Thyroid gland (tissue), 4 donors: Measurements from ENCODE around the gene SOCS3. TPM values are rescaled to one million over a fixed set of nuclear protein-coding genes. Genes with fewer than 3 reads are reported as not detected.
A peak's percentile ranks its signal among the peaks of the same experiment; 100 is the strongest.

Experiments
- DNase-seq, 2 donors: peaks; one replicate each; pipeline ENCODE4 v3.0.0-alpha.2; 2019
- H3K27ac ChIP-seq, 3 donors: fragments of 200-600 bp; sonication (generic); 1 replicate in 2 of 3; 2 replicates in 1 of 3; pipeline ENCODE4 v1.5.1; 2016 to 2019; ENCODE audit warnings: mild to moderate bottlenecking in 1 of 3, moderate library complexity in 1 of 3
- H3K27me3 ChIP-seq: fragments of 200-600 bp; sonication (generic); one replicate; pipeline ENCODE4 v1.5.1; 2019
- H3K36me3 ChIP-seq, 2 donors: fragments of 200-600 bp; sonication (generic); one replicate each; pipeline ENCODE4 v1.5.1; 2016 to 2019
- H3K4me1 ChIP-seq, 2 donors: fragments of 200-600 bp; sonication (generic); one replicate each; pipeline ENCODE4 v1.5.1; 2017 to 2019
- H3K4me3 ChIP-seq, 3 donors: fragments of 200-600 bp; sonication (generic); replicated peaks in 1 of 3; 1 replicate in 2 of 3; 2 replicates in 1 of 3; pipeline ENCODE4 v1.5.1; 2016; ENCODE audit warnings: mild to moderate bottlenecking in 1 of 3
- H3K9me3 ChIP-seq: fragments of 200-600 bp; sonication (generic); one replicate; pipeline ENCODE4 v1.5.1; 2017
- CTCF ChIP-seq, 6 experiments: fragments of 200-600 bp in 3 of 6; fragments of 450-650 bp in 3 of 6; sonication (generic) in 3 of 6; IDR thresholded peaks; one replicate each; pipeline ENCODE4 v1.5.1; 2016 to 2019; ENCODE audit warnings: antibody characterized with exemption in 6 of 6, mild to moderate bottlenecking in 2 of 6, inconsistent platforms in 1 of 6, moderate library complexity in 1 of 6
- POLR2A ChIP-seq, 2 donors: fragments of 450-650 bp; IDR thresholded peaks; one replicate each; pipeline ENCODE4 v1.6.1; 2017; ENCODE audit warnings: antibody characterized with exemption in 2 of 2, mild to moderate bottlenecking in 2 of 2, moderate library complexity in 1 of 2
- WGBS, 2 donors: methylation state at CpG; one replicate each; pipeline ENCODE4 v1.1.5; 2017; 5-methylcytosine and 5-hydroxymethylcytosine counted together
- intact Hi-C: fragments of 100-400 bp; cut with DNase I; formaldehyde crosslinking; loops from one replicate; pipeline ENCODE4 v1.15.1; 2023
- total RNA-seq, 4 donors: library from RNA; depleted of rRNA; stranded (reverse); fragments of >200 nt; gene quantifications; one replicate each; pipeline ENCODE4 v1.2.3, GENCODE V29; 2016

SOCS3 gene
- total RNA-seq, 4 donors from 2014 or later, result 9.2 to 110 (median 33.3) TPM

- Histone ChIP-seq H3K9me3 (no peaks in the 10 kb centered on the region), H3K4me3 (no peak overlapping the region), H3K4me1 (peaks cover 20 to 35% of the 10 kb centered on the region in 2 donors), H3K27me3 (no peaks in the 10 kb centered on the region), H3K27ac (peak overlapping the region in 1 of 3 donors; percentile 28), H3K36me3 (no peaks in the 10 kb centered on the region)
- intact Hi-C loops, result no loop called here
- DNase-seq, result no peak
- WGBS, 2 donors, result 90% methylated on average over 8 of the region's 8 CpGs
- TF ChIP-seq POLR2A (IDR thresholded peaks at IDR 0.05) (no peak), CTCF (IDR thresholded peaks at IDR 0.05) (no peak)
Observed at GRCh38 chr17:78368854-78369495, 9.1 kb upstream of the SOCS3 start.

- H3K27ac ChIP-seq, result peak overlapping the region in 1 of 3 donors; percentile 28
- no peak for TF ChIP-seq CTCF (IDR thresholded peaks at IDR 0.05)
- TF ChIP-seq POLR2A (IDR thresholded peaks at IDR 0.05), result no peak
- WGBS, 2 donors, result 38 to 47% methylated on average over 6 of the region's 6 CpGs
- peaks cover 20 to 35% of the 10 kb centered on the region in 2 donors for H3K4me1 ChIP-seq
- H3K36me3 ChIP-seq, result no peaks in the 10 kb centered on the region
- intact Hi-C loops, result no loop called here
- no peaks in the 10 kb centered on the region for H3K9me3 ChIP-seq
- no peaks in the 10 kb centered on the region for H3K27me3 ChIP-seq
- H3K4me3 ChIP-seq, result no peak overlapping the region
- DNase-seq, result peak; percentile 89 to 90
Observed at GRCh38 chr17:78368348-78368747, 8.5 kb upstream of the SOCS3 start.

- no peak for DNase-seq
- Histone ChIP-seq H3K4me1 (peaks cover 20 to 35% of the 10 kb centered on the region in 2 donors), H3K4me3 (no peak overlapping the region), H3K27ac (no peak overlapping the region), H3K27me3 (no peaks in the 10 kb centered on the region), H3K36me3 (no peaks in the 10 kb centered on the region), H3K9me3 (no peaks in the 10 kb centered on the region)
- WGBS, 2 donors, result 77% methylated on average over 5 of the region's 5 CpGs
- intact Hi-C loops, result no loop called here
- TF ChIP-seq POLR2A (IDR thresholded peaks at IDR 0.05), result no peak
- no peak for TF ChIP-seq CTCF (IDR thresholded peaks at IDR 0.05)
Observed at GRCh38 chr17:78367193-78367592, 7.3 kb upstream of the SOCS3 start.

- TF ChIP-seq CTCF (IDR thresholded peaks at IDR 0.05) (no peak), POLR2A (IDR thresholded peaks at IDR 0.05) (no peak)
- Histone ChIP-seq H3K27me3 (no peaks in the 10 kb centered on the region), H3K27ac (peak overlapping the region; percentile 70 to 86 (median 76)), H3K9me3 (no peaks in the 10 kb centered on the region), H3K4me1 (peaks cover 20 to 35% of the 10 kb centered on the region in 2 donors), H3K4me3 (no peak overlapping the region), H3K36me3 (no peaks in the 10 kb centered on the region)
- intact Hi-C loops, result no loop called here
- WGBS, 2 donors, result 30 to 36% methylated on average over 15 to 17 of the region's 18 CpGs
- DNase-seq, result peak; percentile 84 to 87
Observed at GRCh38 chr17:78366109-78366848, 6.4 kb upstream of the SOCS3 start.

GRCh38 chr17:78365561-78366108 lies 5.8 kb upstream of the SOCS3 start:
- H3K27ac ChIP-seq, result peak overlapping the region; percentile 70 to 86 (median 76)
- no peaks in the 10 kb centered on the region for H3K36me3 ChIP-seq
- DNase-seq, result peak; percentile 68 to 74
- intact Hi-C loops, result no loop called here
- no peaks in the 10 kb centered on the region for H3K9me3 ChIP-seq
- no peak overlapping the region for H3K4me3 ChIP-seq
- peaks cover 21 to 42% of the 10 kb centered on the region in 2 donors for H3K4me1 ChIP-seq
- 24 to 32% methylated on average over 14 of the region's 16 CpGs for WGBS, 2 donors
- no peak for TF ChIP-seq CTCF (IDR thresholded peaks at IDR 0.05)
- no peak for TF ChIP-seq POLR2A (IDR thresholded peaks at IDR 0.05)
- no peaks in the 10 kb centered on the region for H3K27me3 ChIP-seq
